HepG2 (cell line): Measurements from ENCODE around the gene CNTFR. TPM values are rescaled to one million over a fixed set of nuclear protein-coding genes. Genes with fewer than 3 reads are reported as not detected.

Source experiments
- ATAC-seq: fragments of 200-7000 bp; cut with Tn5 transposase; 3 replicates; pipeline ENCODE4 v1.9.1; 2020; ENCODE audit warnings: mild to moderate bottlenecking, moderate library complexity
- BruUV-seq: library from RNA; stranded (reverse); fragments of 400-500 nt; replicated peaks from 2 replicates; lab custom pipeline; 2021; lab: Mats Ljungman, UMichigan
- CTCF ChIA-PET: fragments of 300-600 bp; formaldehyde crosslinking; extraction: SDS; loops from one replicate; lab custom pipeline; 2021; ENCODE audit warnings: low total read pairs, inconsistent platforms, low intra/inter-chr PET ratio; lab: Yijun Ruan, JAX
- POLR2A ChIA-PET: fragments of 350-600 bp; sonication (Branson Sonifier 250); formaldehyde crosslinking; loops from one replicate; lab custom pipeline; 2020; ENCODE audit warnings: antibody characterized with exemption, inconsistent platforms; lab: Yijun Ruan, JAX
- DNase-seq: peaks from one replicate; pipeline ENCODE4 v3.0.0-alpha.2; 2015; ENCODE audit warnings: low spot score
- FAIRE-seq: peaks from 3 replicates; lab custom pipeline; 2011; peaks lifted over from hg19 to GRCh38; lab: Jason Lieb, UNC
- H2AFZ ChIP-seq: one replicate; pipeline ENCODE4 v1.6.1; 2011; ENCODE audit warnings: low read length, inconsistent platforms
- H3K27ac ChIP-seq: fragments of 300-600 bp; 3 replicates; pipeline ENCODE4 v1.8.0; 2011; ENCODE audit warnings: mixed run types, mild to moderate bottlenecking, mixed read lengths, low read length, inconsistent platforms; ENCODE audit not compliant: insufficient read depth; ENCODE audit errors: extremely low read length
- H3K27me3 ChIP-seq, 2 experiments: fragments of 200-600 bp in 1 of 2; 2 replicates in 1 of 2; 3 replicates in 1 of 2; pipeline versions ENCODE4 v1.6.0 to v1.8.0; 2011; ENCODE audit warnings: low read length in 2 of 2, mild to moderate bottlenecking in 2 of 2, moderate library complexity in 2 of 2, inconsistent platforms in 1 of 2; ENCODE audit not compliant: insufficient read depth in 2 of 2, control insufficient read depth in 1 of 2
- H3K36me3 ChIP-seq, 2 experiments: fragments of 200-600 bp in 1 of 2; replicated peaks in 1 of 2; 2 replicates in 1 of 2; 3 replicates in 1 of 2; pipeline versions ENCODE4 v1.5.1 to v1.8.0; 2011; ENCODE audit warnings: low read length in 2 of 2, inconsistent platforms in 1 of 2; ENCODE audit not compliant: insufficient read depth in 2 of 2, control insufficient read depth in 1 of 2
- H3K4me1 ChIP-seq: 2 replicates; pipeline ENCODE4 v1.5.1; 2012; ENCODE audit warnings: low read length, inconsistent platforms; ENCODE audit not compliant: insufficient read depth
- H3K4me2 ChIP-seq: 2 replicates; pipeline ENCODE4 v1.6.0; 2011; ENCODE audit warnings: low read depth, low read length, inconsistent platforms
- H3K4me3 ChIP-seq, 3 experiments: fragments of 200-600 bp in 1 of 3; sonication (generic), shearing (Covaris generic) in 1 of 3; replicated peaks in 1 of 3; 2 replicates each; pipeline ENCODE4 v1.5.1; 2011 to 2016; ENCODE audit warnings: low read length in 3 of 3, inconsistent platforms in 2 of 3, low read depth in 2 of 3, mild to moderate bottlenecking in 2 of 3, control low read depth in 1 of 3, mixed read lengths in 1 of 3; ENCODE audit not compliant: insufficient read depth in 1 of 3
- H3K79me2 ChIP-seq: one replicate; pipeline ENCODE4 v1.6.1; 2011; ENCODE audit warnings: low read length, inconsistent platforms; ENCODE audit not compliant: insufficient read depth
- H3K9ac ChIP-seq: 2 replicates; pipeline ENCODE4 v1.6.0; 2011; ENCODE audit warnings: mild to moderate bottlenecking, low read depth, low read length, inconsistent platforms; ENCODE audit not compliant: insufficient read depth
- H3K9me3 ChIP-seq: 2 replicates; pipeline ENCODE4 v1.5.1; 2012; ENCODE audit warnings: mild to moderate bottlenecking, low read length
- H4K20me1 ChIP-seq: 2 replicates; pipeline ENCODE4 v1.6.0; 2011; ENCODE audit warnings: inconsistent platforms, mild to moderate bottlenecking, low read length, moderate library complexity; ENCODE audit not compliant: insufficient read depth
- AGO2 ChIP-seq: fragments of 200-400 bp; formaldehyde crosslinking; optimal IDR thresholded peaks from 2 replicates; pipeline ENCODE3; 2017; ENCODE audit warnings: mild to moderate bottlenecking, low read depth, low read length, moderate library complexity
- DZIP1 ChIP-seq: sonication (generic); formaldehyde crosslinking; IDR thresholded peaks from 2 replicates; pipeline ENCODE4 v1.5.0; 2020; ENCODE audit warnings: mild to moderate bottlenecking, missing genetic modification reagents
- GATA4 ChIP-seq: sonication (generic); IDR thresholded peaks from 2 replicates; pipeline ENCODE4 v1.6.1; 2016; ENCODE audit warnings: antibody characterized with exemption, low read depth, borderline replicate concordance
- SMARCE1 ChIP-seq: fragments of 450-650 bp; IDR thresholded peaks from 2 replicates; pipeline ENCODE4 v1.6.1; 2017; ENCODE audit warnings: borderline replicate concordance
- SRF ChIP-seq: IDR thresholded peaks from 2 replicates; pipeline ENCODE4 v1.6.1; 2011; ENCODE audit warnings: mild to moderate bottlenecking, low read depth, low read length, moderate library complexity
- TBX3 ChIP-seq: fragments of 450-650 bp; IDR thresholded peaks from 2 replicates; pipeline ENCODE4 v1.6.1; 2017; ENCODE audit warnings: antibody characterized with exemption, mild to moderate bottlenecking, inconsistent platforms, borderline replicate concordance
- ZBTB38 ChIP-seq: sonication (generic); formaldehyde crosslinking; IDR thresholded peaks from 2 replicates; pipeline ENCODE4 v1.5.1; 2020; ENCODE audit warnings: mild to moderate bottlenecking, missing genetic modification reagents
- ZBTB44 ChIP-seq: sonication (generic); formaldehyde crosslinking; IDR thresholded peaks from 2 replicates; pipeline ENCODE4 v1.4.0; 2020; ENCODE audit warnings: missing genetic modification reagents
- ZNF274 ChIP-seq: sonication (generic); formaldehyde crosslinking; IDR thresholded peaks from 2 replicates; pipeline ENCODE4 v1.5.1; 2020; ENCODE audit warnings: mild to moderate bottlenecking, missing genetic modification reagents
- ZNF574 ChIP-seq: sonication (generic); formaldehyde crosslinking; IDR thresholded peaks from 2 replicates; pipeline ENCODE4 v1.4.0; 2020; ENCODE audit warnings: missing genetic modification reagents
- ZNF670 ChIP-seq: sonication (generic); formaldehyde crosslinking; IDR thresholded peaks from 2 replicates; pipeline ENCODE4 v1.8.0; 2022; ENCODE audit warnings: mild to moderate bottlenecking, missing genetic modification reagents, borderline replicate concordance
- ZNF747 ChIP-seq: sonication (generic); formaldehyde crosslinking; IDR thresholded peaks from 2 replicates; pipeline ENCODE4 v1.8.1; 2023; ENCODE audit warnings: missing genetic modification reagents, mild to moderate bottlenecking, borderline replicate concordance
- WGBS: methylation state at CpG from one replicate; pipeline ENCODE4 v1.1.6; 2017; ENCODE audit warnings: low lambda C conversion rate; 5-methylcytosine and 5-hydroxymethylcytosine counted together
- in situ Hi-C: cut with HindIII; loops from 2 replicates; pipeline ENCODE4 v1.10.0; 2017; ENCODE audit warnings: low pct_unique_long_range_greater_than_20kb; ENCODE audit not compliant: extremely low pct_ligation_motif_present
- intact Hi-C: fragments of 100-400 bp; cut with micrococcal nuclease; formaldehyde crosslinking; loops from one replicate; pipeline ENCODE4 v1.10.0; 2022; ENCODE audit not compliant: unreplicated experiment
- polyA plus RNA-seq, 8 experiments: library from polyadenylated mRNA; depleted of rRNA in 3 of 8; stranded (reverse) in 7 of 8; unstranded in 1 of 8; fragments of >200 nt; fragmentation: Illumina TruSeq in 4 of 8; extraction: Trizol in 4 of 8; gene quantifications; 2 replicates each; pipeline versions ENCODE4 v1.2.1 to v1.2.3, GENCODE V29; 2011 to 2016; ENCODE audit warnings: low read depth in 4 of 8, missing spikeins in 1 of 8, mixed read lengths in 1 of 8; ENCODE audit not compliant: insufficient read depth in 1 of 8
- total RNA-seq, 5 experiments: library from RNA; depleted of rRNA; stranded (reverse); fragments of >200 nt; fragmentation: Illumina TruSeq; extraction: Trizol; gene quantifications; 2 replicates each; pipeline ENCODE4 v1.2.3, GENCODE V29; 2016; ENCODE audit warnings: low read depth in 1 of 5

CNTFR gene
- total and polyA plus RNA-seq, 2 of the 13 experiments (the other 11 are each of a cell fraction or from before 2014, with no cell fraction given), result not detected

GRCh38 chr9:34610434-34611206 is 21.1 kb upstream of the CNTFR start:
- no peak for ATAC-seq
- peak overlapping the region; percentile 95 for H3K9ac ChIP-seq
- 86% methylated on average over 2 of the region's 20 CpGs for WGBS
- TF ChIP-seq AGO2 (peak; percentile 65), SRF (peak; percentile 75; the same call in 1 of the 2 replicates), ZNF670 (CRISPR knock-in tag) (no peak), GATA4 (no peak), SMARCE1 (no peak), ZBTB38 (CRISPR knock-in tag) (0 out of 2 replicates have a peak, but pooled peaks have one; percentile 41), DZIP1 (no peak), ZBTB44 (CRISPR knock-in tag) (no peak), ZNF574 (CRISPR knock-in tag) (no peak), ZNF274 (CRISPR knock-in tag) (peak; percentile 23; the same call in 1 of the 2 replicates), ZNF747 (CRISPR knock-in tag) (no peak), TBX3 (no peak)
- H3K79me2 ChIP-seq, result peaks cover 6% of the 10 kb centered on the region
- H3K36me3 ChIP-seq, result no peaks in the 10 kb centered on the region
- in situ Hi-C loops (no loop called here), intact Hi-C loops (no loop called here)
- POLR2A ChIA-PET, result interaction anchor here (1.2 to 2.2 kb wide), 2 partner anchors 9 to 27 kb away, joined by 4 to 13 read pairs; partner anchors contain the start of genes DCTN3 and SIGMAR1
- H3K9me3 ChIP-seq, result no peaks in the 10 kb centered on the region
- H3K4me3 ChIP-seq, result peak overlapping the region; percentile 84 to 91 (median 89)
- BruUV-seq, result no TSS peak
- no peak for DNase-seq
- CTCF ChIA-PET, result no interaction called here
- peak overlapping the region; percentile 77 for H3K4me2 ChIP-seq
- H2AFZ ChIP-seq, result no peak overlapping the region
- FAIRE-seq, result no peak
- peaks cover 40% of the 10 kb centered on the region for H3K4me1 ChIP-seq
- no peak overlapping the region for H3K27ac ChIP-seq
- no peaks in the 10 kb centered on the region for H3K27me3 ChIP-seq
- H4K20me1 ChIP-seq, result no peaks in the 10 kb centered on the region; the same call in 1 of the 2 replicates
